Natural killer cell (primary cell): ENCODE results near the gene TMEM203. TPM values are rescaled to one million over a fixed set of nuclear protein-coding genes. Genes with fewer than 3 reads are reported as not detected.

Experiments used
- ATAC-seq, 3 donors: fragments of 150-1000 bp in 2 of 3; fragments of 200-7000 bp in 1 of 3; cut with Tn5 transposase; 1 replicate in 1 of 3; 2 replicates in 2 of 3; pipeline ENCODE4 v1.10.0; 2021; ENCODE audit warnings: mild to moderate bottlenecking in 2 of 3, moderate library complexity in 2 of 3
- DNase-seq, 2 donors: peaks; one replicate each; pipeline versions ENCODE4 v3.0.0 to v3.0.0-alpha.2; 2013 to 2021; ENCODE audit warnings: mixed read lengths in 1 of 2
- H3K27ac ChIP-seq: one replicate; pipeline ENCODE4 v1.5.1; 2013; ENCODE audit warnings: mild to moderate bottlenecking, low read length
- H3K27me3 ChIP-seq: one replicate; pipeline ENCODE4 v1.6.1; 2013; ENCODE audit warnings: low read length; ENCODE audit not compliant: control insufficient read depth, insufficient read depth
- H3K36me3 ChIP-seq: one replicate; pipeline ENCODE4 v1.6.1; 2013; ENCODE audit warnings: low read length; ENCODE audit not compliant: control insufficient read depth, insufficient read depth
- H3K4me1 ChIP-seq: one replicate; pipeline ENCODE4 v1.6.1; 2013; ENCODE audit warnings: low read length; ENCODE audit not compliant: control insufficient read depth, insufficient read depth
- H3K4me3 ChIP-seq: one replicate; pipeline ENCODE4 v1.5.1; 2013; ENCODE audit warnings: low read length
- H3K9me3 ChIP-seq: one replicate; pipeline ENCODE4 v1.6.1; 2013; ENCODE audit warnings: low read length; ENCODE audit not compliant: control insufficient read depth, insufficient read depth
- H3K27ac Mint-ChIP-seq, 2 donors: one replicate each; pipeline ENCODE4 v1.8.0; 2022; ENCODE audit warnings: mild to moderate bottlenecking in 2 of 2, mixed read lengths in 2 of 2, moderate library complexity in 1 of 2
- H3K27me3 Mint-ChIP-seq, 2 donors: one replicate each; pipeline ENCODE4 v1.8.0; 2022; ENCODE audit warnings: low read depth in 2 of 2, mixed read lengths in 2 of 2
- H3K36me3 Mint-ChIP-seq: one replicate; pipeline ENCODE4 v1.8.0; 2022; ENCODE audit warnings: mixed read lengths
- H3K4me1 Mint-ChIP-seq, 2 donors: one replicate each; pipeline ENCODE4 v1.8.0; 2022; ENCODE audit warnings: mixed read lengths in 2 of 2
- H3K4me3 Mint-ChIP-seq: one replicate; pipeline ENCODE4 v1.8.0; 2022; ENCODE audit warnings: mild to moderate bottlenecking, moderate library complexity, mixed read lengths
- H3K9me3 Mint-ChIP-seq, 2 donors: one replicate each; pipeline ENCODE4 v1.8.0; 2022; ENCODE audit warnings: mixed read lengths in 2 of 2
- CTCF ChIP-seq: fragments of 200-600 bp; IDR thresholded peaks from one replicate; pipeline ENCODE4 v1.8.0; 2022; ENCODE audit warnings: antibody characterized with exemption
- WGBS: methylation state at CpG from one replicate; pipeline ENCODE4 v1.1.7; 2013; ENCODE audit warnings: missing lambda C conversion rate; ENCODE audit not compliant: insufficient coverage; 5-methylcytosine and 5-hydroxymethylcytosine counted together
- intact Hi-C: fragments of 100-400 bp; cut with micrococcal nuclease; formaldehyde crosslinking; loops from one replicate; pipeline ENCODE4 v1.14.2; 2022
- total RNA-seq, 4 donors: library from RNA; stranded (reverse); fragments of 120-200 nt in 1 of 4; gene quantifications; one replicate each; pipeline versions ENCODE4 v1.2.3 to v1.2.4, GENCODE V29; 2013 to 2022

Gene TMEM203
- total RNA-seq: 10 to 100 TPM; 22.1 to 30.5 (median 27.1) TPM
- total RNA-seq (2013): 33.7 TPM

- DNase-seq (peak; percentile 95), ATAC-seq (peak; percentile 52 to 63 (median 56))
- no peak for TF ChIP-seq CTCF
- H3K27me3 ChIP-seq: no peaks in the 10 kb centered on the region
- WGBS: under 1% methylated on average over 98 of the region's 98 CpGs
- H3K4me3 ChIP-seq: peak within 1 kb of the TSS; percentile 81
- peak within 1 kb of the TSS; percentile 93 for H3K4me3 Mint-ChIP-seq
- peaks cover 37 to 45% of the 10 kb centered on the region in 2 donors for H3K4me1 Mint-ChIP-seq
- peak within 1 kb of the TSS; percentile 92 to 96 for H3K27ac Mint-ChIP-seq
- H3K9me3 Mint-ChIP-seq: no peaks in the 10 kb centered on the region
- no peaks in the 10 kb centered on the region for H3K27me3 Mint-ChIP-seq
- no peaks in the 10 kb centered on the region for H3K36me3 ChIP-seq
- no peaks in the 10 kb centered on the region for H3K36me3 Mint-ChIP-seq
- intact Hi-C loops: loop anchor here (1.0 to 2.0 kb wide), 2 partner anchors 17 kb away; partner anchors contain the start of genes ANAPC2, RNF208 and SSNA1
- no peaks in the 10 kb centered on the region for H3K9me3 ChIP-seq
- H3K27ac ChIP-seq: peak within 1 kb of the TSS; percentile 80
- H3K4me1 ChIP-seq: peaks cover 39% of the 10 kb centered on the region
These were observed at the start of gene TMEM203, which contains the start of gene NDOR1 for GRCh38 chr9:137205126-137206069. Gene TMEM203, minus strand, starts transcription at chr9:137205648. Its CDS starts 234 bp downstream, at chr9:137205414. Gene NDOR1, plus strand, starts transcription at chr9:137205700. Its CDS starts 78 bp downstream, at chr9:137205778.

GRCh38 chr9:137254624-137255447, 49.4 kb upstream of the TMEM203 start, which contains the start of gene NELFB:
Gene NELFB, plus strand, starts transcription at chr9:137255327.
- no peaks in the 10 kb centered on the region for H3K9me3 ChIP-seq
- Mint-ChIP-seq H3K36me3 (no peaks in the 10 kb centered on the region), H3K4me3 (peak within 1 kb of the TSS; percentile 88), H3K27me3 (no peaks in the 10 kb centered on the region), H3K4me1 (peaks cover 0 to 6% of the 10 kb centered on the region in 2 donors), H3K27ac (peak within 1 kb of the TSS; percentile 36 to 81), H3K9me3 (no peaks in the 10 kb centered on the region)
- peak; percentile 95 to 99 for DNase-seq
- peak within 1 kb of the TSS; percentile 85 for H3K4me3 ChIP-seq
- ATAC-seq: peak; percentile 93 to 96 (median 94)
- peaks cover 25% of the 10 kb centered on the region for H3K4me1 ChIP-seq
- 4% methylated on average over 105 of the region's 105 CpGs for WGBS
- no peaks in the 10 kb centered on the region for H3K27me3 ChIP-seq
- no peak for TF ChIP-seq CTCF
- H3K36me3 ChIP-seq: peaks cover 11% of the 10 kb centered on the region
- H3K27ac ChIP-seq: no peak within 1 kb of the TSS
- intact Hi-C loops: loop anchor here (1.0 kb wide), 2 partner anchors 14 to 32 kb away; partner anchors contain the start of gene TUBB4B

- Histone ChIP-seq H3K9me3 (no peaks in the 10 kb centered on the region), H3K4me1 (peaks cover 25% of the 10 kb centered on the region), H3K4me3 (peak overlapping the region; percentile 85), H3K36me3 (peaks cover 7% of the 10 kb centered on the region), H3K27me3 (no peaks in the 10 kb centered on the region), H3K27ac (no peak overlapping the region)
- no peak for TF ChIP-seq CTCF
- no peak for ATAC-seq
- 93% methylated on average over 21 of the region's 21 CpGs for WGBS
- Mint-ChIP-seq H3K4me1 (peaks cover 0 to 6% of the 10 kb centered on the region in 2 donors), H3K27ac (peak overlapping the region in 1 of 2 donors; percentile 81), H3K36me3 (no peaks in the 10 kb centered on the region), H3K27me3 (no peaks in the 10 kb centered on the region), H3K4me3 (peak overlapping the region; percentile 86), H3K9me3 (no peaks in the 10 kb centered on the region)
- intact Hi-C loops: no loop called here
- DNase-seq: no peak
These were observed 48.5 kb upstream of the TMEM203 start for GRCh38 chr9:137253717-137254623.
